K562 (cell line): ENCODE results near the gene AP4S1. TPM values are rescaled to one million over a fixed set of nuclear protein-coding genes. Genes with fewer than 3 reads are reported as not detected.

Experiments used
- CC2D1A ChIP-seq: fragments of 450-650 bp; IDR thresholded peaks from 2 replicates; pipeline ENCODE4 v1.6.1; 2017; ENCODE audit warnings: mild to moderate bottlenecking
- ETS2 ChIP-seq: IDR thresholded peaks from 2 replicates; pipeline ENCODE4 v1.6.1; 2016; ENCODE audit warnings: borderline replicate concordance, missing genetic modification characterization, mild to moderate bottlenecking, moderate library complexity, missing compliant biosample characterization; ENCODE audit not compliant: poor library complexity, severe bottlenecking
- GTF2E2 ChIP-seq: fragments of 200-800 bp; sonication (Bioruptor generic); IDR thresholded peaks from 2 replicates; pipeline ENCODE4 v1.6.1; 2016; ENCODE audit warnings: missing genetic modification characterization, missing compliant biosample characterization
- KLF1 ChIP-seq: fragments of 450-650 bp; IDR thresholded peaks from 2 replicates; pipeline ENCODE4 v1.6.1; 2016; ENCODE audit warnings: missing genetic modification characterization, missing compliant biosample characterization
- MEF2D ChIP-seq: conservative IDR thresholded peaks from 2 replicates; pipeline ENCODE4 v1.6.1; 2016; ENCODE audit warnings: low read depth, missing genetic modification characterization, missing compliant biosample characterization
- PPARD ChIP-seq: fragments of 250-450 bp; sonication (Bioruptor Pico); IDR thresholded peaks from 2 replicates; pipeline ENCODE4 v1.8.0; 2022; ENCODE audit warnings: inconsistent platforms, mild to moderate bottlenecking, moderate library complexity
- PTBP1 ChIP-seq: fragments of 200-400 bp; formaldehyde crosslinking; IDR thresholded peaks from 2 replicates; pipeline ENCODE4 v1.6.1; 2017; ENCODE audit warnings: low read depth, low read length
- RHOXF2B ChIP-seq: fragments of 250-450 bp; sonication (Bioruptor Pico); conservative IDR thresholded peaks from 2 replicates; pipeline ENCODE4 v1.5.1; 2021
- SOX6 ChIP-seq: fragments of 450-650 bp; IDR thresholded peaks from 2 replicates; pipeline ENCODE4 v1.6.1; 2014; ENCODE audit warnings: mild to moderate bottlenecking
- THAP7 ChIP-seq: fragments of 250-450 bp; sonication (Bioruptor Pico); IDR thresholded peaks from 2 replicates; pipeline ENCODE4 v1.5.0; 2021
- TSC22D4 ChIP-seq: fragments of 450-650 bp; IDR thresholded peaks from 2 replicates; pipeline ENCODE4 v1.6.1; 2016; ENCODE audit warnings: missing genetic modification characterization, missing biosample characterization, control low read depth
- ZBTB8A ChIP-seq: fragments of 450-650 bp; IDR thresholded peaks from 2 replicates; pipeline ENCODE4 v1.6.1; 2018; ENCODE audit warnings: mild to moderate bottlenecking, moderate library complexity; ENCODE audit not compliant: partially characterized antibody
- ZFP36 ChIP-seq: fragments of 150-350 bp; IDR thresholded peaks from 2 replicates; pipeline ENCODE4 v1.6.1; 2018; ENCODE audit warnings: low read length, low read depth; ENCODE audit not compliant: partially characterized antibody
- ZNF431 ChIP-seq: sonication (generic); formaldehyde crosslinking; IDR thresholded peaks from 2 replicates; pipeline ENCODE4 v1.8.0; 2022; ENCODE audit warnings: mild to moderate bottlenecking, missing genetic modification reagents
- ZNF592 ChIP-seq: fragments of 450-650 bp; IDR thresholded peaks from 2 replicates; pipeline ENCODE4 v1.6.1; 2017; ENCODE audit warnings: antibody characterized with exemption, mild to moderate bottlenecking
- ZNF707 ChIP-seq: fragments of 250-450 bp; sonication (Bioruptor Pico); conservative IDR thresholded peaks from 2 replicates; pipeline ENCODE4 v1.8.0; 2022; ENCODE audit warnings: inconsistent platforms, mild to moderate bottlenecking, moderate library complexity
- ZNF740 ChIP-seq, 3 experiments: fragments of 200-800 bp in 1 of 3; sonication (Bioruptor generic) in 1 of 3; sonication (generic) in 1 of 3; formaldehyde crosslinking in 1 of 3; IDR thresholded peaks; 2 replicates each; pipeline versions ENCODE4 v1.6.1 to v1.8.0; 2016 to 2022; ENCODE audit warnings: mild to moderate bottlenecking in 2 of 3, missing compliant biosample characterization in 2 of 3, missing genetic modification characterization in 2 of 3, missing genetic modification reagents in 1 of 3
- polyA plus RNA-seq, 8 experiments: library from polyadenylated mRNA; depleted of rRNA in 4 of 8; stranded (reverse) in 5 of 8; unstranded in 3 of 8; fragments of >200 nt; fragmentation: Nextera tagmentation in 2 of 8; fragmentation: Illumina TruSeq in 1 of 8; extraction: Ambion mirVana in 2 of 8; extraction: Trizol in 1 of 8; gene quantifications; 2 replicates each; pipeline versions ENCODE4 v1.2.1 to v1.2.3, GENCODE V29; 2011 to 2014; ENCODE audit warnings: inconsistent platforms in 1 of 8, missing spikeins in 1 of 8
- total RNA-seq, 7 experiments: library from RNA; depleted of rRNA in 6 of 7; stranded (reverse); fragments of >200 nt in 6 of 7; fragmentation: Illumina TruSeq in 2 of 7; extraction: Trizol in 2 of 7; gene quantifications; 2 replicates each; pipeline versions ENCODE4 v1.2.1 to v1.2.3, GENCODE V29; 2011 to 2021; ENCODE audit warnings: low replicate concordance in 1 of 7
- TF ChIP-seq, protein P1 (sequence below): sonication (generic); formaldehyde crosslinking; IDR thresholded peaks from 2 replicates; pipeline ENCODE4 v1.8.1; 2023; ENCODE audit warnings: mild to moderate bottlenecking, missing genetic modification reagents

AP4S1 gene
- total and polyA plus RNA-seq, 9 of the 15 experiments (the other 6 are each of a cell fraction or from before 2014, with no cell fraction given), result 3.7 to 7.8 (median 5.9) TPM

- TF ChIP-seq TSC22D4, result no peak
- no peak for TF ChIP-seq ZNF740 (CRISPR knock-in tag; IDR thresholded peaks at IDR 0.05)
- no peak for TF ChIP-seq ZNF740 (tag; IDR thresholded peaks at IDR 0.05)
- TF ChIP-seq ZFP36, result no peak
- no peak for TF ChIP-seq MEF2D (tag)
- TF ChIP-seq THAP7, result no peak
- TF ChIP-seq ZNF707 (CRISPR knock-in tag), result no peak
- no peak for TF ChIP-seq KLF1
- TF ChIP-seq SOX6, result peak; percentile 98
- no peak for TF ChIP-seq ZNF431 (CRISPR knock-in tag)
- TF ChIP-seq ETS2 (tag), result no peak
- TF ChIP-seq, protein P1, sequence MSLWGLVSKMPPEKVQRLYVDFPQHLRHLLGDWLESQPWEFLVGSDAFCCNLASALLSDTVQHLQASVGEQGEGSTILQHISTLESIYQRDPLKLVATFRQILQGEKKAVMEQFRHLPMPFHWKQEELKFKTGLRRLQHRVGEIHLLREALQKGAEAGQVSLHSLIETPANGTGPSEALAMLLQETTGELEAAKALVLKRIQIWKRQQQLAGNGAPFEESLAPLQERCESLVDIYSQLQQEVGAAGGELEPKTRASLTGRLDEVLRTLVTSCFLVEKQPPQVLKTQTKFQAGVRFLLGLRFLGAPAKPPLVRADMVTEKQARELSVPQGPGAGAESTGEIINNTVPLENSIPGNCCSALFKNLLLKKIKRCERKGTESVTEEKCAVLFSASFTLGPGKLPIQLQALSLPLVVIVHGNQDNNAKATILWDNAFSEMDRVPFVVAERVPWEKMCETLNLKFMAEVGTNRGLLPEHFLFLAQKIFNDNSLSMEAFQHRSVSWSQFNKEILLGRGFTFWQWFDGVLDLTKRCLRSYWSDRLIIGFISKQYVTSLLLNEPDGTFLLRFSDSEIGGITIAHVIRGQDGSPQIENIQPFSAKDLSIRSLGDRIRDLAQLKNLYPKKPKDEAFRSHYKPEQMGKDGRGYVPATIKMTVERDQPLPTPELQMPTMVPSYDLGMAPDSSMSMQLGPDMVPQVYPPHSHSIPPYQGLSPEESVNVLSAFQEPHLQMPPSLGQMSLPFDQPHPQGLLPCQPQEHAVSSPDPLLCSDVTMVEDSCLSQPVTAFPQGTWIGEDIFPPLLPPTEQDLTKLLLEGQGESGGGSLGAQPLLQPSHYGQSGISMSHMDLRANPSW (CRISPR knock-in tag), result no peak
- peak; percentile 81; the same call in 1 of the 2 replicates for TF ChIP-seq CC2D1A
- no peak for TF ChIP-seq GTF2E2
- TF ChIP-seq PTBP1, result no peak
- TF ChIP-seq PPARD (CRISPR knock-in tag), result no peak
- no peak for TF ChIP-seq ZBTB8A
- TF ChIP-seq ZNF592, result 0 out of 2 replicates have a peak, but pooled peaks have one; percentile 58
- no peak for TF ChIP-seq RHOXF2B (CRISPR knock-in tag)
Measured at GRCh38 chr14:31038521-31039166, 13.2 kb downstream of the AP4S1 start (continued).
